ENCODE results near the gene TET1. TPM values are rescaled to one million over a fixed set of nuclear protein-coding genes. Genes with fewer than 3 reads are reported as not detected.

The TET1 gene
- total RNA-seq, 2 experiments from 2014 or later: 1.5 TPM

- H3K27me3 ChIP-seq (ENCODE audit: control insufficient read depth in 1 of 2, insufficient read depth in 2 of 2, low read length in 2 of 2): no peaks in the 10 kb centered on the region
- Mint-ChIP-seq H3K27ac (no peak overlapping the region), H3K36me3 (ENCODE audit: low read depth) (peaks cover 76% of the 10 kb centered on the region), H3K4me1 (ENCODE audit: low read depth) (peaks cover 22% of the 10 kb centered on the region), H3K27me3 (no peaks in the 10 kb centered on the region), H3K4me3 (no peak overlapping the region), H3K9me3 (no peaks in the 10 kb centered on the region)
- no peak overlapping the region for H3K27ac ChIP-seq (ENCODE audit: low read depth in 1 of 2, low read length in 2 of 2)
- TF ChIP-seq CTCF (IDR thresholded peaks at IDR 0.05): no peak
- peaks cover 48% of the 10 kb centered on the region for H3K36me3 ChIP-seq (ENCODE audit: insufficient read depth, low read length)
- H3K9me3 ChIP-seq (ENCODE audit: control insufficient read depth in 1 of 2, insufficient read depth in 1 of 2, low read length in 2 of 2): no peaks in the 10 kb centered on the region
- ATAC-seq (ENCODE audit: poor library complexity) (no peak), DNase-seq (no peak)
- H3K4me3 ChIP-seq (ENCODE audit: low read length): no peak overlapping the region
- ChIA-PET CTCF (interaction anchor here (0.9 kb wide), 1 partner anchor 12 kb away, joined by 3 read pairs; no protein-coding TSS in a partner anchor), POLR2A (no interaction called here)
- intact Hi-C loops (cut with DNase I, micrococcal nuclease): loop anchor here (10.0 kb wide), 3 partner anchors 170 to 460 kb away; partner anchors contain the start of genes SLC25A16 (in 1 of the 2) and SUPV3L1 (in 1 of the 2)
- peaks cover 16% of the 10 kb centered on the region for H3K4me1 ChIP-seq (ENCODE audit: insufficient read depth, low read length)
These were observed 164.9 kb downstream of the TET1 start for GRCh38 chr10:68725016-68725415.

GRCh38 chr10:68727146-68727545 lies 167.0 kb downstream of the TET1 start:
- Mint-ChIP-seq H3K27ac (no peak overlapping the region), H3K9me3 (no peaks in the 10 kb centered on the region), H3K4me1 (ENCODE audit: low read depth) (peaks cover 18% of the 10 kb centered on the region), H3K27me3 (no peaks in the 10 kb centered on the region), H3K4me3 (no peak overlapping the region), H3K36me3 (ENCODE audit: low read depth) (peaks cover 76% of the 10 kb centered on the region)
- DNase-seq (no peak), ATAC-seq (ENCODE audit: poor library complexity) (no peak)
- H3K4me1 ChIP-seq (ENCODE audit: insufficient read depth, low read length): peaks cover 7% of the 10 kb centered on the region
- intact Hi-C loops (cut with DNase I, micrococcal nuclease): loop anchor here (10.0 kb wide), 3 partner anchors 172 to 458 kb away; partner anchors contain the start of genes SLC25A16 (in 1 of the 2) and SUPV3L1 (in 1 of the 2)
- H3K36me3 ChIP-seq (ENCODE audit: insufficient read depth, low read length): peaks cover 60% of the 10 kb centered on the region
- ChIA-PET POLR2A (no interaction called here), CTCF (interaction anchor here (0.6 kb wide), 1 partner anchor 197 kb away, joined by 3 read pairs; no protein-coding TSS in a partner anchor)
- H3K27me3 ChIP-seq (ENCODE audit: control insufficient read depth in 1 of 2, insufficient read depth in 2 of 2, low read length in 2 of 2): no peaks in the 10 kb centered on the region
- H3K4me3 ChIP-seq (ENCODE audit: low read length): no peak overlapping the region
- no peak overlapping the region for H3K27ac ChIP-seq (ENCODE audit: low read depth in 1 of 2, low read length in 2 of 2)
- H3K9me3 ChIP-seq (ENCODE audit: control insufficient read depth in 1 of 2, insufficient read depth in 1 of 2, low read length in 2 of 2): no peaks in the 10 kb centered on the region
- TF ChIP-seq CTCF (IDR thresholded peaks at IDR 0.05): no peak

GRCh38 chr10:68732651-68733050 lies 172.5 kb downstream of the TET1 start:
- no peaks in the 10 kb centered on the region for H3K4me1 ChIP-seq (ENCODE audit: insufficient read depth, low read length)
- no peak overlapping the region for H3K27ac ChIP-seq (ENCODE audit: low read depth in 1 of 2, low read length in 2 of 2)
- ChIA-PET POLR2A (no interaction called here), CTCF (no interaction called here)
- no peak for DNase-seq
- TF ChIP-seq CTCF (IDR thresholded peaks at IDR 0.05): no peak
- H3K4me3 ChIP-seq (ENCODE audit: low read length): no peak overlapping the region
- no peaks in the 10 kb centered on the region for H3K27me3 Mint-ChIP-seq
- peaks cover 88% of the 10 kb centered on the region for H3K36me3 Mint-ChIP-seq (ENCODE audit: low read depth)
- H3K36me3 ChIP-seq (ENCODE audit: insufficient read depth, low read length): peaks cover 79% of the 10 kb centered on the region
- H3K27me3 ChIP-seq (ENCODE audit: control insufficient read depth in 1 of 2, insufficient read depth in 2 of 2, low read length in 2 of 2): no peaks in the 10 kb centered on the region
- no peaks in the 10 kb centered on the region for H3K9me3 Mint-ChIP-seq
- no peaks in the 10 kb centered on the region for H3K9me3 ChIP-seq (ENCODE audit: control insufficient read depth in 1 of 2, insufficient read depth in 1 of 2, low read length in 2 of 2)
- H3K4me3 Mint-ChIP-seq: no peak overlapping the region
- peaks cover 9% of the 10 kb centered on the region for H3K4me1 Mint-ChIP-seq (ENCODE audit: low read depth)
- H3K27ac Mint-ChIP-seq: no peak overlapping the region
- intact Hi-C loops (cut with DNase I, micrococcal nuclease): no loop called here
- no peak for ATAC-seq (ENCODE audit: poor library complexity)
